Measurements from ENCODE around the gene LTBP4.

DNA sequence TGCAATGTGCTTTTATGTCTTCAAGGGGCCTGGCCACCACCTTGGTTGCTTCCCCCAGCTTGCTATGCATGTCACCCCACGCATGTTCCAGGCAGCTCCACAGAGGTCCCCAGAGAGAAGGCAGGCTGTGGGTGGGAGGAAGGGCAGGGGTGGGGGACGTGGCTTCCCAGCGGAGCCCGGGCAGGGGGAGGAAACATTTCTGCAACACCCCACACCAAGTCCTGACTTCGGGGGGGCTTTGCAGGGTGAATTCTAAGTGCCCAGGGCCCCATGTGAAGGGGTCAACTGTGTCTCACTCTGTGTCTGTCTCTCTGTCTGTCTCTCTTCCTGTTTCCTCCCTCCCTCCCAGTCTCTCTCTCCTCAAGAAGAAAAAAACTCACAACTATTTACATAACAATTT, 39.6 kb downstream of the LTBP4 start:
- TF ChIP-seq SIN3A (IDR thresholded peaks at IDR 0.05; ENCODE audit: borderline replicate concordance, insufficient read depth, low read length) (no peak), REST (IDR thresholded peaks at IDR 0.05; ENCODE audit: insufficient read depth in 1 of 2, low read depth in 2 of 2, low read length in 2 of 2) (no peak)
